Measurements from ENCODE around the gene DRC3.

- TF ChIP-seq POLR2A (IDR thresholded peaks at IDR 0.05; ENCODE audit: low read depth, low read length): no peak
- no peak for TF ChIP-seq CTCF (IDR thresholded peaks at IDR 0.05; ENCODE audit: extremely low read depth in 1 of 2, insufficient read depth in 1 of 2, low read depth in 1 of 2, low read length in 2 of 2)
- TF ChIP-seq JUN (IDR thresholded peaks at IDR 0.05; ENCODE audit: borderline replicate concordance, insufficient read depth, insufficient read length, low read depth): no peak
- TF ChIP-seq POLR2AphosphoS5 (IDR thresholded peaks at IDR 0.05; ENCODE audit: insufficient read depth, low read depth, low read length): no peak
- TF ChIP-seq MAX (IDR thresholded peaks at IDR 0.05; ENCODE audit: insufficient read depth, insufficient read length): no peak
- no peak for TF ChIP-seq EZH2 (IDR thresholded peaks at IDR 0.05; ENCODE audit: borderline replicate concordance, low read depth, low read length, severe bottlenecking)
- TF ChIP-seq FOS (IDR thresholded peaks at IDR 0.05; ENCODE audit: borderline replicate concordance, insufficient read depth, low read length): no peak
- TF ChIP-seq GATA2 (IDR thresholded peaks at IDR 0.05; ENCODE audit: insufficient read depth, insufficient read length, low read depth, low read length): no peak
Measured at GRCh38 chr17:18039535-18040260, 67.0 kb downstream of the DRC3 start.
